Fibroblast of lung (primary cell): ENCODE data around the gene AACS. TPM values are rescaled to one million over a fixed set of nuclear protein-coding genes. Genes with fewer than 3 reads are reported as not detected.

Experiments used
- DNase-seq, 2 donors: peaks; one replicate each; pipeline versions ENCODE4 v3.0.0 to v3.0.0-alpha.2; 2010; ENCODE audit warnings: low read depth in 2 of 2
- H2AFZ ChIP-seq: 2 replicates; pipeline ENCODE4 v1.5.1; 2012; ENCODE audit warnings: low read length, control low read depth, inconsistent platforms
- H3K27ac ChIP-seq: 2 replicates; pipeline ENCODE4 v1.5.1; 2011; ENCODE audit warnings: low read length, control low read depth; ENCODE audit not compliant: insufficient read depth
- H3K27me3 ChIP-seq: 2 replicates; pipeline ENCODE4 v1.5.1; 2011; ENCODE audit warnings: mild to moderate bottlenecking, low read length; ENCODE audit not compliant: control insufficient read depth, insufficient read depth
- H3K36me3 ChIP-seq: 2 replicates; pipeline ENCODE4 v1.5.1; 2011; ENCODE audit warnings: low read length; ENCODE audit not compliant: control insufficient read depth, insufficient read depth
- H3K4me1 ChIP-seq: 2 replicates; pipeline ENCODE4 v1.5.1; 2011; ENCODE audit warnings: low read length; ENCODE audit not compliant: control insufficient read depth, insufficient read depth; ENCODE audit errors: extremely low read depth
- H3K4me2 ChIP-seq: 2 replicates; pipeline ENCODE4 v1.5.1; 2011; ENCODE audit warnings: low read length, control low read depth; ENCODE audit not compliant: insufficient read depth; ENCODE audit errors: extremely low read depth
- H3K4me3 ChIP-seq, 4 experiments: fragments of 200-600 bp in 1 of 4; sonication (generic) in 1 of 4; replicated peaks in 1 of 4; 2 replicates each; pipeline ENCODE4 v1.5.1; 2011 to 2016; ENCODE audit warnings: low read length in 4 of 4, low read depth in 3 of 4, mild to moderate bottlenecking in 3 of 4, control low read depth in 2 of 4, inconsistent platforms in 1 of 4, mixed read lengths in 1 of 4; ENCODE audit not compliant: insufficient read depth in 1 of 4; ENCODE audit errors: control extremely low read depth in 1 of 4
- H3K79me2 ChIP-seq: 2 replicates; pipeline ENCODE4 v1.5.1; 2012; ENCODE audit warnings: mild to moderate bottlenecking, low read length, inconsistent platforms; ENCODE audit not compliant: control insufficient read depth, insufficient read depth
- H3K9ac ChIP-seq: 2 replicates; pipeline ENCODE4 v1.5.1; 2011; ENCODE audit warnings: mild to moderate bottlenecking, low read length, control low read depth; ENCODE audit not compliant: insufficient read depth
- H3K9me3 ChIP-seq: 2 replicates; pipeline ENCODE4 v1.5.1; 2012; ENCODE audit warnings: low read depth, low read length; ENCODE audit not compliant: control insufficient read depth, insufficient read depth
- H4K20me1 ChIP-seq: 2 replicates; pipeline ENCODE4 v1.5.1; 2011; ENCODE audit warnings: low read length; ENCODE audit not compliant: control insufficient read depth, insufficient read depth; ENCODE audit errors: extremely low read depth
- EZH2 ChIP-seq: IDR thresholded peaks from 2 replicates; pipeline ENCODE4 v1.5.1; 2012; ENCODE audit warnings: low read length, control low read depth, mild to moderate bottlenecking; ENCODE audit errors: missing control alignments
- polyA plus RNA-seq, 2 donors: library from polyadenylated mRNA; depleted of rRNA in 1 of 2; stranded (reverse) in 1 of 2; unstranded in 1 of 2; fragments of >200 nt; gene quantifications; 2 replicates each; pipeline ENCODE4 v1.2.1, GENCODE V29; 2011 to 2012; ENCODE audit warnings: missing spikeins in 1 of 2
- total RNA-seq: library from RNA; depleted of rRNA; stranded (reverse); fragments of >200 nt; gene quantifications from 2 replicates; pipeline ENCODE4 v1.2.1, GENCODE V29; 2014
- TF ChIP-seq, protein P1 (sequence below), 2 donors: IDR thresholded peaks in 1 of 2; conservative IDR thresholded peaks in 1 of 2; 1 replicate in 1 of 2; 2 replicates in 1 of 2; pipeline ENCODE4 v1.5.1; 2011 to 2012; ENCODE audit warnings: low read length in 2 of 2, control low read depth in 1 of 2, inconsistent platforms in 1 of 2, low read depth in 1 of 2, mild to moderate bottlenecking in 1 of 2

The AACS gene
- total and polyA plus RNA-seq, 2 donors (not counting 1 experiment from before 2014, with no cell fraction given): 24.7 to 31.5 TPM

DNA sequence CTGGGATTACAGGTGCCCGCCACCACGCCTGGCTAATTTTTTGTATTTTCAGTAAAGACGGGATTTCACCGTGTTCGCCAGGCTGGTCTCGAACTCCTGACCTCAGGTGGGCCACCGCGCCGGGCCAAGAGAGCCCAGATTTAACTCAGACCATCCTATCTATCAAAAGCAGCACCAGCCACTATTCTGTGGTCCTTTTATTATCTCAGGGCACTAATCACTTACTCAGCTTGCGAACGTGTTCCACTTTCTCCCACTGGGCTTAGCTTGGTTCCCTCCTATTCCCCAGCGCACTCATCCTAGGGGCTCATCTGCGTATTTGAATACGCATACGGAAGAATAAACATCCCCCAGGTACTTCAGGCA lies 16.2 kb upstream of the AACS start:
- no peak for TF ChIP-seq EZH2
- TF ChIP-seq, protein P1, sequence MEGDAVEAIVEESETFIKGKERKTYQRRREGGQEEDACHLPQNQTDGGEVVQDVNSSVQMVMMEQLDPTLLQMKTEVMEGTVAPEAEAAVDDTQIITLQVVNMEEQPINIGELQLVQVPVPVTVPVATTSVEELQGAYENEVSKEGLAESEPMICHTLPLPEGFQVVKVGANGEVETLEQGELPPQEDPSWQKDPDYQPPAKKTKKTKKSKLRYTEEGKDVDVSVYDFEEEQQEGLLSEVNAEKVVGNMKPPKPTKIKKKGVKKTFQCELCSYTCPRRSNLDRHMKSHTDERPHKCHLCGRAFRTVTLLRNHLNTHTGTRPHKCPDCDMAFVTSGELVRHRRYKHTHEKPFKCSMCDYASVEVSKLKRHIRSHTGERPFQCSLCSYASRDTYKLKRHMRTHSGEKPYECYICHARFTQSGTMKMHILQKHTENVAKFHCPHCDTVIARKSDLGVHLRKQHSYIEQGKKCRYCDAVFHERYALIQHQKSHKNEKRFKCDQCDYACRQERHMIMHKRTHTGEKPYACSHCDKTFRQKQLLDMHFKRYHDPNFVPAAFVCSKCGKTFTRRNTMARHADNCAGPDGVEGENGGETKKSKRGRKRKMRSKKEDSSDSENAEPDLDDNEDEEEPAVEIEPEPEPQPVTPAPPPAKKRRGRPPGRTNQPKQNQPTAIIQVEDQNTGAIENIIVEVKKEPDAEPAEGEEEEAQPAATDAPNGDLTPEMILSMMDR (conservative IDR thresholded peaks at IDR 0.05 in 1 of 2, IDR thresholded peaks at IDR 0.05 in 1 of 2; ENCODE audit: low read depth in 1 of 2, low read length in 2 of 2): no peak
- H3K4me1 ChIP-seq: peaks cover 3% of the 10 kb centered on the region
- H3K9me3 ChIP-seq: no peaks in the 10 kb centered on the region
- H3K27ac ChIP-seq: no peak overlapping the region
- H3K9ac ChIP-seq: peak overlapping the region; percentile 23
- H2AFZ ChIP-seq: peak overlapping the region; percentile 91
- peak overlapping the region; percentile 66 to 84 (median 70) for H3K4me3 ChIP-seq
- no peaks in the 10 kb centered on the region for H3K27me3 ChIP-seq
- no peaks in the 10 kb centered on the region for H3K36me3 ChIP-seq
- no peaks in the 10 kb centered on the region for H4K20me1 ChIP-seq
- DNase-seq: no peak
- H3K79me2 ChIP-seq: no peaks in the 10 kb centered on the region
- peak overlapping the region; percentile 86 for H3K4me2 ChIP-seq

DNA sequence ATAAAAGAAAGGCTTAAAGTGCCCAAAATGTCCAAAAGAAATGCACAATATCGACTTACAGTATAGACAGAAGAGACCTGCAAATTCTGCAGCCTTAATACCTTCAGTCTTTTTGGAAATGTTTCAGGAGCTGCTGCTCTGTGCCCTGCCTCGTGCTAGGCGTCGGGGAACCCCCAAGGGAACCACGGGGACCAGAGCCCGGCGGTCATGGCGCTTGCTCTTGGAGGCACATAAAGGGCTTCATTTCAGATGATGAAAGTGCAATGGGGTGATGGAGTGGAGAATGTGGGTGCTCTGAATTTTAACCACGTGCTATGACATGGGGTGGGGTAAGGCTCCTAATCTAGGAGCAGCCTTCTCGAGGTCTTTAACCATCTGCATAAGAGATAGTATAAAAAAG lies 14.8 kb upstream of the AACS start:
- Histone ChIP-seq H3K79me2 (no peaks in the 10 kb centered on the region), H3K9ac (no peak overlapping the region), H3K4me2 (no peak overlapping the region), H3K27ac (no peak overlapping the region), H3K9me3 (no peaks in the 10 kb centered on the region), H3K4me3 (no peak overlapping the region), H3K36me3 (no peaks in the 10 kb centered on the region), H2AFZ (no peak overlapping the region), H4K20me1 (no peaks in the 10 kb centered on the region), H3K4me1 (peaks cover 3% of the 10 kb centered on the region), H3K27me3 (no peaks in the 10 kb centered on the region)
- TF ChIP-seq, protein P1 (conservative IDR thresholded peaks at IDR 0.05 in 1 of 2, IDR thresholded peaks at IDR 0.05 in 1 of 2; ENCODE audit: low read depth in 1 of 2, low read length in 2 of 2): no peak
- no peak for TF ChIP-seq EZH2
- DNase-seq: no peak

DNA sequence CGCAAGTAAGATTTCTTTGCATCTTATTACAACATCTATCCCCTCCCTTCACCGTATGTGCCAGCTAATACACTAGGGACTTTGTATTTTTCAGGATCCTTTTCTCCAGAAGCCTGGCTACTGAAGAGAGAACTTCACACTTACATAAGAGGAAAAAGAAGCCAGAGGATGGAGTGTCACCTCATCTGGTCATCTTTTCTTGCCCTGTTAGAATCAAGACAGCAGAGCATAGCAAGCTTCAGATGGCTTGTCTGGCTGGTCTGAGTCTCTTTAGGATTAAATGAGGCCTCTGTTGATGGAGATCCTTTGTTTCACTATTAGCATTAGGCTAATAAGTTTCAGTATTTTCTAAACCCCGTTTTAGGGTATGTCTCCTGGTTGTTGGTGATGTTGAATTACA lies 14.4 kb upstream of the AACS start:
- H3K36me3 ChIP-seq: no peaks in the 10 kb centered on the region
- H3K27ac ChIP-seq: no peak overlapping the region
- no peaks in the 10 kb centered on the region for H3K9me3 ChIP-seq
- H3K4me1 ChIP-seq: peaks cover 3% of the 10 kb centered on the region
- no peak overlapping the region for H3K4me2 ChIP-seq
- H3K27me3 ChIP-seq: no peaks in the 10 kb centered on the region
- TF ChIP-seq EZH2: no peak
- TF ChIP-seq, protein P1 (conservative IDR thresholded peaks at IDR 0.05 in 1 of 2, IDR thresholded peaks at IDR 0.05 in 1 of 2; ENCODE audit: low read depth in 1 of 2, low read length in 2 of 2): no peak
- H3K9ac ChIP-seq: no peak overlapping the region
- no peak overlapping the region for H3K4me3 ChIP-seq
- no peak for DNase-seq
- no peak overlapping the region for H2AFZ ChIP-seq
- no peaks in the 10 kb centered on the region for H3K79me2 ChIP-seq
- no peaks in the 10 kb centered on the region for H4K20me1 ChIP-seq
